ENCODE results near the gene CBFA2T3.

DNA sequence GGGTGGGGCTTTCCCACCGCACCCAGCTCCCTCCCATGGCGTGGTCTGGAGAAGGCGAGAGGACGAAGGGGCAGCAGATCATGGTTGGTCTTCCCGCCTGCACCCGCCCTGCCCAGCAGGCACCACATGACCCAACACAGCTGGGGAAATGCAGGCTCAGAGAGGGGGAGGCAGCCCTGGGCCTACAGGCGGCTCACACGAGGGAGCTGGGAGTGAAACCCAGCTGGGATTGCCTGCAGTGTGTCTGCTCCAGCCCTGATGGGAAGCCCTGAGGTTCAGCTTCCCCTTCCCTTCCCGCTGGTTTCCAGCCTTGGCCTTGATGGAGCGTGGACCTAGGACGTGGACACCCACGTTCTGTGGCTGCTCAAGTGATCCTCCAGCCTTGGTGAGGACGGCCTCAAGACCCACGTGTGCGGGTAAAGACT lies 90.6 kb downstream of the CBFA2T3 start:
- TF ChIP-seq POLR2A (IDR thresholded peaks at IDR 0.05) (no peak), EP300 (IDR thresholded peaks at IDR 0.05) (no peak)
- TF ChIP-seq, protein P1, sequence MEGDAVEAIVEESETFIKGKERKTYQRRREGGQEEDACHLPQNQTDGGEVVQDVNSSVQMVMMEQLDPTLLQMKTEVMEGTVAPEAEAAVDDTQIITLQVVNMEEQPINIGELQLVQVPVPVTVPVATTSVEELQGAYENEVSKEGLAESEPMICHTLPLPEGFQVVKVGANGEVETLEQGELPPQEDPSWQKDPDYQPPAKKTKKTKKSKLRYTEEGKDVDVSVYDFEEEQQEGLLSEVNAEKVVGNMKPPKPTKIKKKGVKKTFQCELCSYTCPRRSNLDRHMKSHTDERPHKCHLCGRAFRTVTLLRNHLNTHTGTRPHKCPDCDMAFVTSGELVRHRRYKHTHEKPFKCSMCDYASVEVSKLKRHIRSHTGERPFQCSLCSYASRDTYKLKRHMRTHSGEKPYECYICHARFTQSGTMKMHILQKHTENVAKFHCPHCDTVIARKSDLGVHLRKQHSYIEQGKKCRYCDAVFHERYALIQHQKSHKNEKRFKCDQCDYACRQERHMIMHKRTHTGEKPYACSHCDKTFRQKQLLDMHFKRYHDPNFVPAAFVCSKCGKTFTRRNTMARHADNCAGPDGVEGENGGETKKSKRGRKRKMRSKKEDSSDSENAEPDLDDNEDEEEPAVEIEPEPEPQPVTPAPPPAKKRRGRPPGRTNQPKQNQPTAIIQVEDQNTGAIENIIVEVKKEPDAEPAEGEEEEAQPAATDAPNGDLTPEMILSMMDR (IDR thresholded peaks at IDR 0.05) = no peak

Data from gastroesophageal sphincter (tissue), 3 donors.